GM13976 (cell line): ENCODE data around the gene RPS16.

Experiments used
- DNase-seq: peaks from one replicate; pipeline ENCODE4 v3.0.0; 2012; ENCODE audit warnings: low spot score
- in situ Hi-C: fragments of 300-500 bp; cut with MboI; formaldehyde crosslinking; loops from one replicate; pipeline ENCODE4 v1.12.0; 2022; ENCODE audit warnings: low sequenced_read_pairs, mixed read lengths, inconsistent platforms; ENCODE audit not compliant: unreplicated experiment
- TF ChIP-seq, protein P1 (sequence below): IDR thresholded peaks from 2 replicates; pipeline ENCODE4 v1.5.1; 2012; ENCODE audit warnings: borderline replicate concordance, mild to moderate bottlenecking; ENCODE audit not compliant: insufficient read depth; ENCODE audit errors: extremely low read depth, missing control alignments, control extremely low read depth

RPS16 gene

DNA sequence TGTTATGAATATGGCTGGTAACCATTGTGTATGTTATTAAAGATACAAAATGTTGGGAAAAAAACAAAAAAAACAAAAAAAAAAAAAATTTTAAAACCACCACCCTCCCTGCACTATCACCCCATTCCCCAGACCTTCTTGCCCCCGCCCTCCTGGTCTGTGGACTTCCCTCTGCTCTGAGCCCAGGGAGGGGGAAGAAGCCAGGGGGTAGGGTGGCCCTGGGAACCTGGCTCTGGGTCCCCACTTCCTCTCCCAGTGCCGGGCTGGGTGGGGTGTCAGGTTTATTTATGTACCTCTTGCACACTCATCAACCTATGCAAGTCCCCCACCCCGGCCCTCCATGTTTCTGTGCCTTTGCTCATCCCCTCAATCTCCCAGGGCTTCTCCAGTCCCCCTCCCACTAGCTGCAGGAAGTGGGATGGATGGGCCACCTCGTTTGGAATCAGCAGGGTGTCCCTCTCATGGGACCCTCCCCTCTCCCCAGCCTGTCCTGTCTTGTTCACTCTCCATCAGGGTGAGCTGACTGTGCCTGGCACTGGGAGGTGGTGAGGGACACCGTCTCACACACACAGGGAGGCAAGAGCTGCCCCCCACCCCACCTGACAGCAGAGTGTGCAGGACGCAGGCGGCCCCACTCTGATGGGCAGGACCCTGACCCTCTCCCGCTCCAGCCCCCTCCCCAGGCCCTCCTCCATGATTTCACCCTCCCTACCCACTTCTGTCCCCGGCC lies 50.7 kb downstream of the RPS16 start:
- DNase-seq = no peak
- in situ Hi-C loops = no loop called here

More for the DNA sequence above, 50.7 kb downstream of the RPS16 start:
- TF ChIP-seq, protein P1, sequence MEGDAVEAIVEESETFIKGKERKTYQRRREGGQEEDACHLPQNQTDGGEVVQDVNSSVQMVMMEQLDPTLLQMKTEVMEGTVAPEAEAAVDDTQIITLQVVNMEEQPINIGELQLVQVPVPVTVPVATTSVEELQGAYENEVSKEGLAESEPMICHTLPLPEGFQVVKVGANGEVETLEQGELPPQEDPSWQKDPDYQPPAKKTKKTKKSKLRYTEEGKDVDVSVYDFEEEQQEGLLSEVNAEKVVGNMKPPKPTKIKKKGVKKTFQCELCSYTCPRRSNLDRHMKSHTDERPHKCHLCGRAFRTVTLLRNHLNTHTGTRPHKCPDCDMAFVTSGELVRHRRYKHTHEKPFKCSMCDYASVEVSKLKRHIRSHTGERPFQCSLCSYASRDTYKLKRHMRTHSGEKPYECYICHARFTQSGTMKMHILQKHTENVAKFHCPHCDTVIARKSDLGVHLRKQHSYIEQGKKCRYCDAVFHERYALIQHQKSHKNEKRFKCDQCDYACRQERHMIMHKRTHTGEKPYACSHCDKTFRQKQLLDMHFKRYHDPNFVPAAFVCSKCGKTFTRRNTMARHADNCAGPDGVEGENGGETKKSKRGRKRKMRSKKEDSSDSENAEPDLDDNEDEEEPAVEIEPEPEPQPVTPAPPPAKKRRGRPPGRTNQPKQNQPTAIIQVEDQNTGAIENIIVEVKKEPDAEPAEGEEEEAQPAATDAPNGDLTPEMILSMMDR = no peak
